Measurements from ENCODE around the gene ALG2. TPM values are rescaled to one million over a fixed set of nuclear protein-coding genes. Genes with fewer than 3 reads are reported as not detected.

Gene ALG2
- polyA plus RNA-seq, 3 donors, result 7.1 to 35.1 (median 24.2) TPM

- H3K27ac ChIP-seq (ENCODE audit: low read depth, low read length), result no peak overlapping the region
- 82 to 85% (median 83%) methylated on average over 9 of the region's 9 CpGs for WGBS, 3 donors
Observed at GRCh38 chr9:99180662-99181061, 41.1 kb downstream of the ALG2 start.

GRCh38 chr9:99180199-99180598, 41.5 kb downstream of the ALG2 start:
- 92 to 97% (median 94%) methylated on average over 1 of the region's 1 CpG for WGBS, 3 donors
- no peak overlapping the region for H3K27ac ChIP-seq (ENCODE audit: low read depth, low read length)

- no peak overlapping the region for H3K27ac ChIP-seq (ENCODE audit: low read depth, low read length)
- WGBS, 3 donors, result 91 to 93% (median 92%) methylated on average over 17 of the region's 17 CpGs
Observed at GRCh38 chr9:99178912-99179872, 42.5 kb downstream of the ALG2 start.

- WGBS, 3 donors, result 89 to 95% (median 93%) methylated on average over 8 of the region's 8 CpGs
- no peak overlapping the region for H3K27ac ChIP-seq (ENCODE audit: low read depth, low read length)
Observed at GRCh38 chr9:99177576-99178366, 44.0 kb downstream of the ALG2 start.

GRCh38 chr9:99176527-99177013, 45.2 kb downstream of the ALG2 start:
- WGBS, 3 donors, result 67 to 72% (median 71%) methylated on average over 4 of the region's 4 CpGs
- H3K27ac ChIP-seq (ENCODE audit: low read depth, low read length), result no peak overlapping the region

GRCh38 chr9:99173570-99174504, 47.9 kb downstream of the ALG2 start:
- WGBS, 3 donors, result 77 to 82% (median 78%) methylated on average over 10 of the region's 10 CpGs

GRCh38 chr9:99172124-99173091, 49.3 kb downstream of the ALG2 start:
- H3K27ac ChIP-seq (ENCODE audit: low read depth, low read length), result no peak overlapping the region
- WGBS, 3 donors, result 68 to 86% (median 83%) methylated on average over 10 of the region's 10 CpGs

More at GRCh38 chr9:99173570-99174504, 47.9 kb downstream of the ALG2 start:
- no peak overlapping the region for H3K27ac ChIP-seq (ENCODE audit: low read depth, low read length)

GRCh38 chr9:99171225-99172123, 50.3 kb downstream of the ALG2 start:
- 82 to 87% (median 86%) methylated on average over 15 of the region's 15 CpGs for WGBS, 3 donors
- H3K27ac ChIP-seq (ENCODE audit: low read depth, low read length), result no peak overlapping the region

GRCh38 chr9:99169982-99170761, 51.6 kb downstream of the ALG2 start:
- no peak overlapping the region for H3K27ac ChIP-seq (ENCODE audit: low read depth, low read length)
- WGBS, 3 donors, result 48 to 59% (median 53%) methylated on average over 10 of the region's 10 CpGs

- WGBS, 3 donors, result 74 to 84% (median 83%) methylated on average over 2 of the region's 2 CpGs
- H3K27ac ChIP-seq (ENCODE audit: low read depth, low read length), result no peak overlapping the region
Observed at GRCh38 chr9:99169086-99169485, 52.7 kb downstream of the ALG2 start.

GRCh38 chr9:99167694-99168093, 54.0 kb downstream of the ALG2 start:
- WGBS, 3 donors, result 46 to 66% (median 53%) methylated on average over 3 of the region's 3 CpGs
- no peak overlapping the region for H3K27ac ChIP-seq (ENCODE audit: low read depth, low read length)

- no peak overlapping the region for H3K27ac ChIP-seq (ENCODE audit: low read depth, low read length)
- 71 to 77% (median 72%) methylated on average over 4 of the region's 4 CpGs for WGBS, 3 donors
Observed at GRCh38 chr9:99167119-99167518, 54.6 kb downstream of the ALG2 start.
